SU-DHL-6 (cell line): ENCODE measurements around the gene SETDB2.

Experiments used
- EZH2phosphoT487 ChIP-seq: fragments of 200-600 bp; sonication (generic), shearing (Covaris generic); conservative IDR thresholded peaks from 2 replicates; pipeline ENCODE4 v1.6.1; 2018; ENCODE audit warnings: mild to moderate bottlenecking, antibody characterized with exemption, low read length, moderate library complexity, mixed read lengths
- TF ChIP-seq, protein P1 (sequence below): fragments of 200-600 bp; sonication (generic); IDR thresholded peaks from one replicate; pipeline ENCODE4 v1.5.1; 2017; ENCODE audit warnings: antibody characterized with exemption, mild to moderate bottlenecking, low read length, moderate library complexity; ENCODE audit not compliant: insufficient read depth, poor library complexity, severe bottlenecking

- TF ChIP-seq, protein P1, sequence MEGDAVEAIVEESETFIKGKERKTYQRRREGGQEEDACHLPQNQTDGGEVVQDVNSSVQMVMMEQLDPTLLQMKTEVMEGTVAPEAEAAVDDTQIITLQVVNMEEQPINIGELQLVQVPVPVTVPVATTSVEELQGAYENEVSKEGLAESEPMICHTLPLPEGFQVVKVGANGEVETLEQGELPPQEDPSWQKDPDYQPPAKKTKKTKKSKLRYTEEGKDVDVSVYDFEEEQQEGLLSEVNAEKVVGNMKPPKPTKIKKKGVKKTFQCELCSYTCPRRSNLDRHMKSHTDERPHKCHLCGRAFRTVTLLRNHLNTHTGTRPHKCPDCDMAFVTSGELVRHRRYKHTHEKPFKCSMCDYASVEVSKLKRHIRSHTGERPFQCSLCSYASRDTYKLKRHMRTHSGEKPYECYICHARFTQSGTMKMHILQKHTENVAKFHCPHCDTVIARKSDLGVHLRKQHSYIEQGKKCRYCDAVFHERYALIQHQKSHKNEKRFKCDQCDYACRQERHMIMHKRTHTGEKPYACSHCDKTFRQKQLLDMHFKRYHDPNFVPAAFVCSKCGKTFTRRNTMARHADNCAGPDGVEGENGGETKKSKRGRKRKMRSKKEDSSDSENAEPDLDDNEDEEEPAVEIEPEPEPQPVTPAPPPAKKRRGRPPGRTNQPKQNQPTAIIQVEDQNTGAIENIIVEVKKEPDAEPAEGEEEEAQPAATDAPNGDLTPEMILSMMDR: no peak
- no peak for TF ChIP-seq EZH2phosphoT487
Observed at GRCh38 chr13:49533591-49534269, 89.7 kb downstream of the SETDB2 start.
